ENCODE measurements around the gene CCDC54. TPM values are rescaled to one million over a fixed set of nuclear protein-coding genes. Genes with fewer than 3 reads are reported as not detected.

The CCDC54 gene
- total and polyA plus RNA-seq, 2 of the 8 experiments (the other 6 are each of a cell fraction or from before 2014, with no cell fraction given), result not detected

- TF ChIP-seq TEAD4 (IDR thresholded peaks at IDR 0.05; ENCODE audit: low read depth, low read length), result no peak
- TF ChIP-seq POLR2A (IDR thresholded peaks at IDR 0.05; ENCODE audit: control extremely low read depth in 1 of 2, low read depth in 2 of 2, low read length in 2 of 2), result no peak
- TF ChIP-seq CTBP2 (IDR thresholded peaks at IDR 0.05; ENCODE audit: borderline replicate concordance, insufficient read depth, insufficient read length, low read length), result no peak
Measured at GRCh38 chr3:107421881-107422280, 44.6 kb downstream of the CCDC54 start (continued).
